Thyroid gland (tissue), 4 donors: ENCODE measurements around the gene TAF3. TPM values are rescaled to one million over a fixed set of nuclear protein-coding genes. Genes with fewer than 3 reads are reported as not detected.

Source experiments
- DNase-seq, 2 donors: peaks; one replicate each; pipeline ENCODE4 v3.0.0-alpha.2; 2019
- H3K27ac ChIP-seq, 3 donors: fragments of 200-600 bp; sonication (generic); 1 replicate in 2 of 3; 2 replicates in 1 of 3; pipeline ENCODE4 v1.5.1; 2016 to 2019; ENCODE audit warnings: mild to moderate bottlenecking in 1 of 3, moderate library complexity in 1 of 3
- H3K27me3 ChIP-seq: fragments of 200-600 bp; sonication (generic); one replicate; pipeline ENCODE4 v1.5.1; 2019
- H3K36me3 ChIP-seq, 2 donors: fragments of 200-600 bp; sonication (generic); one replicate each; pipeline ENCODE4 v1.5.1; 2016 to 2019
- H3K4me1 ChIP-seq, 2 donors: fragments of 200-600 bp; sonication (generic); one replicate each; pipeline ENCODE4 v1.5.1; 2017 to 2019
- H3K4me3 ChIP-seq, 3 donors: fragments of 200-600 bp; sonication (generic); replicated peaks in 1 of 3; 1 replicate in 2 of 3; 2 replicates in 1 of 3; pipeline ENCODE4 v1.5.1; 2016; ENCODE audit warnings: mild to moderate bottlenecking in 1 of 3
- H3K9me3 ChIP-seq: fragments of 200-600 bp; sonication (generic); one replicate; pipeline ENCODE4 v1.5.1; 2017
- CTCF ChIP-seq, 6 experiments: fragments of 200-600 bp in 3 of 6; fragments of 450-650 bp in 3 of 6; sonication (generic) in 3 of 6; IDR thresholded peaks; one replicate each; pipeline ENCODE4 v1.5.1; 2016 to 2019; ENCODE audit warnings: antibody characterized with exemption in 6 of 6, mild to moderate bottlenecking in 2 of 6, inconsistent platforms in 1 of 6, moderate library complexity in 1 of 6
- POLR2A ChIP-seq, 2 donors: fragments of 450-650 bp; IDR thresholded peaks; one replicate each; pipeline ENCODE4 v1.6.1; 2017; ENCODE audit warnings: antibody characterized with exemption in 2 of 2, mild to moderate bottlenecking in 2 of 2, moderate library complexity in 1 of 2
- WGBS, 2 donors: methylation state at CpG; one replicate each; pipeline ENCODE4 v1.1.5; 2017; 5-methylcytosine and 5-hydroxymethylcytosine counted together
- intact Hi-C: fragments of 100-400 bp; cut with DNase I; formaldehyde crosslinking; loops from one replicate; pipeline ENCODE4 v1.15.1; 2023
- total RNA-seq, 4 donors: library from RNA; depleted of rRNA; stranded (reverse); fragments of >200 nt; gene quantifications; one replicate each; pipeline ENCODE4 v1.2.3, GENCODE V29; 2016

Gene TAF3
- total RNA-seq, 4 donors from 2014 or later = 6.7 to 11.0 (median 8.6) TPM

- intact Hi-C loops = no loop called here
- H3K27me3 ChIP-seq = no peaks in the 10 kb centered on the region
- no peak overlapping the region for H3K4me3 ChIP-seq
- no peaks in the 10 kb centered on the region for H3K9me3 ChIP-seq
- no peak for DNase-seq
- peaks cover 5 to 7% of the 10 kb centered on the region in 2 donors for H3K36me3 ChIP-seq
- TF ChIP-seq CTCF (IDR thresholded peaks at IDR 0.05) (no peak), POLR2A (IDR thresholded peaks at IDR 0.05) (no peak)
- WGBS, 2 donors = 83 to 85% methylated on average over 1 of the region's 1 CpG
- no peak overlapping the region for H3K27ac ChIP-seq
- H3K4me1 ChIP-seq = peaks cover 23 to 27% of the 10 kb centered on the region in 2 donors
Observed at GRCh38 chr10:7792541-7792940, 25.8 kb upstream of the TAF3 start.

GRCh38 chr10:7794251-7795026 is 23.9 kb upstream of the TAF3 start:
- 89 to 91% methylated on average over 4 of the region's 4 CpGs for WGBS, 2 donors
- Histone ChIP-seq H3K27ac (no peak overlapping the region), H3K4me3 (no peak overlapping the region), H3K4me1 (peaks cover 20 to 22% of the 10 kb centered on the region in 2 donors), H3K27me3 (no peaks in the 10 kb centered on the region), H3K36me3 (peaks cover 16 to 17% of the 10 kb centered on the region in 2 donors), H3K9me3 (no peaks in the 10 kb centered on the region)
- TF ChIP-seq CTCF (IDR thresholded peaks at IDR 0.05) (no peak), POLR2A (IDR thresholded peaks at IDR 0.05) (no peak)
- DNase-seq = no peak
- intact Hi-C loops = no loop called here

DNA sequence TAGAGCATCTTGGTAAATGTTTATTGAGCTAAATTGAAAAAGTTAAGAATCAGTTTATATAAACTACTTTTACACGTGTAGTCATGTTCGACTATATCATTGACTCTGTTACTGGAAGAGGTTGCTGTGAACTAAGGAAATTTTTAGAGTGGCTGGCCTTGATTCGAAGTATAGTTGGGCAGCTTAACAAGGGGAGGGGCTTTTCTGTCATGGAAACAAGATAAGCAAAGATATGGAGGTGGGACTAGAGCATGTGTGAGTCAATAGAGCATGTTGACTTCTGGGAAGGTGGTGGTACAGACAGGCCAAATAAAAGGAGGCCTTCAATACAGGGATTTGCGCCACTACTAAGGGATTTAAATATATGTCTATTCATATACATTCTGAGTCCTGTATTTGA is 22.7 kb upstream of the TAF3 start:
- H3K4me1 ChIP-seq = peaks cover 9 to 16% of the 10 kb centered on the region in 2 donors
- no peaks in the 10 kb centered on the region for H3K27me3 ChIP-seq
- TF ChIP-seq POLR2A (IDR thresholded peaks at IDR 0.05) (no peak), CTCF (IDR thresholded peaks at IDR 0.05) (no peak)

DNA sequence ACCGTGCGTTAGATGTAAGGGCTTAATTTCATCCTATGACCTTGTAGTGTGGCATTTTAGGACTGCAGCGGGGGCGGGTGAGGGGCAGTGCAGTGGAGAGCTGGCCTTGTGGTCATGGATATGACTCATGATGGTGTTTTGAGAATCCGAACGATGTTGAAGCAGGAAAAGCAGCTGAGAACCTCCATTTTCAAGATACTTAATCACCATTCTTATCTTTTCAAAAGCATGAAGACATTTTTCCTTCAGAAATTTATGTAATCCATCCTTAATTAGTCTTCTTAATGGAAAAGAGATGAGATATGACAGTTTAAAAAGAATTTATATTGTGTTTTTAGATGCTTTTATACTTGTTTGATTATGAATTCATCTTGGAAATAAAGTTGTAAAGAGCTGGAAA is 20.7 kb upstream of the TAF3 start:
- Histone ChIP-seq H3K4me1 (peaks cover 0 to 8% of the 10 kb centered on the region in 2 donors), H3K36me3 (peaks cover 45% of the 10 kb centered on the region in 2 donors), H3K27me3 (no peaks in the 10 kb centered on the region), H3K4me3 (no peak overlapping the region), H3K9me3 (no peaks in the 10 kb centered on the region), H3K27ac (no peak overlapping the region)
- 79 to 83% methylated on average over 6 of the region's 6 CpGs for WGBS, 2 donors
- TF ChIP-seq POLR2A (IDR thresholded peaks at IDR 0.05) (no peak), CTCF (IDR thresholded peaks at IDR 0.05) (no peak)
- DNase-seq = no peak
- intact Hi-C loops = no loop called here

More for the DNA sequence above, 22.7 kb upstream of the TAF3 start:
- Histone ChIP-seq H3K9me3 (no peaks in the 10 kb centered on the region), H3K27ac (no peak overlapping the region), H3K36me3 (peaks cover 26 to 28% of the 10 kb centered on the region in 2 donors), H3K4me3 (no peak overlapping the region)
- DNase-seq = no peak
- 56 to 60% methylated on average over 4 of the region's 4 CpGs for WGBS, 2 donors
- intact Hi-C loops = no loop called here

DNA sequence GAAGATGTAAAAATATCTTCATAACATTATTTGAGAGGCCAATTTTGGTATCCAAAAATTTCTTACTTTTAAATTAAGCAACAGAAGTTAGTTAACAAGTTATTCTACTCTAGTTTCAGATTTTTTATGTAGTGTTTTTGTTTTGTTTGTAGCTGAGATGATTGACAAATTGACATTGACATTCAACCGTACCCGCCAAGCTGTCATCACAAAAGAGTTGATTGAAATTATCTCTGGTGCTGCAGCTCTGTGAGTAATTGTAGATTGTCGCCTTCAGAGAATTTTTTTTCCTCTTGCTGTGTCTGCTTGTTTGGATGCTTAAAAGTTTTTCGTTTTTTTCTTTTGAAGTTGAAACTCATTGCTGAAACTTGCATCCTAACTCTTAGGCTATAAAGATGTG is 15.7 kb upstream of the TAF3 start:
- no peak for TF ChIP-seq CTCF (IDR thresholded peaks at IDR 0.05)
- no peak for TF ChIP-seq POLR2A (IDR thresholded peaks at IDR 0.05)
- Histone ChIP-seq H3K4me1 (peaks cover 6 to 11% of the 10 kb centered on the region in 2 donors), H3K36me3 (peaks cover 71 to 73% of the 10 kb centered on the region in 2 donors), H3K27me3 (no peaks in the 10 kb centered on the region), H3K27ac (no peak overlapping the region), H3K4me3 (no peak overlapping the region), H3K9me3 (no peaks in the 10 kb centered on the region)
- intact Hi-C loops = no loop called here
- 93 to 97% methylated on average over 4 of the region's 4 CpGs for WGBS, 2 donors
- no peak for DNase-seq
